HG03565 (cell line): ENCODE data around the gene ANKRD6.

Experiments used
- ATAC-seq: cut with Tn5 transposase; IDR thresholded peaks from one replicate; pipeline ENCODE4 v1.9.1; 2021; ENCODE audit warnings: mild to moderate bottlenecking, moderate library complexity; ENCODE audit not compliant: unreplicated experiment

The ANKRD6 gene

DNA sequence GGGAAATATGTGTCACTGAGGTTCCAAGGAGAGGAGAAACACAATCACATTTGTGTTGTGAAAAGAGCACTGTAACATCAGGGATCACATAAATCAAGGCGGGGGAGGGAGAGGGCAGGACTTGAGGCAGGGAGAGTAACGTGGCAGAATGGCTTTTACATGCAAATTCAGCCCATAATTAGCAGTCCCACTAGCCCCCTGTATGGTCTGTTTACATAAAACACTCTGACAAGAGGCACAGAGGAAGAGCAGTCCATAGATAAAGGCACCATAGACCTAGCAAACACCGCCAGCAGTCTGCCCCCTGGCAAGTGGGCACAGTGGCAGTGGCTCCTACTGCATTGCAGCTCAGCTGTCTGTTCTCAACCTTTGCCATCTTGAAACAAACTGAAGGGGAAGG, 122.9 kb downstream of the ANKRD6 start:
- no peak for ATAC-seq

DNA sequence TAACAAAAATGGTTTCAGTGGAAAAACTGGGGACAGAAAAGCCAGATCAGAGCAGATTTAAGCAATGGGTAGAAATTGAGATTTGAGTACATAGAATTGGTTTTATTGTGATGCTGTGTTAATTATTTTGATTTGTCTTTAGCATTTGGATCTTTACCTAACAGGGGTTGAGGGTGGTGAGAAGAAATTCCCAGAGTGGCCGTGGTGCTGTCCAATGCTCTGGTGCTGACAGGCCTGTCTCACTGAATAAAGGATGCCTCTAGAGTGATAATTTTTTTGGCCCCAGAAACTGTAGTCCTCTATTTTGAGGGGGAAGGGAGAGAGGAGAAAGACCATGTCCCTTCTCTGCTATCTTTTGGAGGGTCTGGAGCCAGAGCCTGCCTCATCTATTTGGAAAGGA, 126.5 kb downstream of the ANKRD6 start:
- no peak for ATAC-seq

DNA sequence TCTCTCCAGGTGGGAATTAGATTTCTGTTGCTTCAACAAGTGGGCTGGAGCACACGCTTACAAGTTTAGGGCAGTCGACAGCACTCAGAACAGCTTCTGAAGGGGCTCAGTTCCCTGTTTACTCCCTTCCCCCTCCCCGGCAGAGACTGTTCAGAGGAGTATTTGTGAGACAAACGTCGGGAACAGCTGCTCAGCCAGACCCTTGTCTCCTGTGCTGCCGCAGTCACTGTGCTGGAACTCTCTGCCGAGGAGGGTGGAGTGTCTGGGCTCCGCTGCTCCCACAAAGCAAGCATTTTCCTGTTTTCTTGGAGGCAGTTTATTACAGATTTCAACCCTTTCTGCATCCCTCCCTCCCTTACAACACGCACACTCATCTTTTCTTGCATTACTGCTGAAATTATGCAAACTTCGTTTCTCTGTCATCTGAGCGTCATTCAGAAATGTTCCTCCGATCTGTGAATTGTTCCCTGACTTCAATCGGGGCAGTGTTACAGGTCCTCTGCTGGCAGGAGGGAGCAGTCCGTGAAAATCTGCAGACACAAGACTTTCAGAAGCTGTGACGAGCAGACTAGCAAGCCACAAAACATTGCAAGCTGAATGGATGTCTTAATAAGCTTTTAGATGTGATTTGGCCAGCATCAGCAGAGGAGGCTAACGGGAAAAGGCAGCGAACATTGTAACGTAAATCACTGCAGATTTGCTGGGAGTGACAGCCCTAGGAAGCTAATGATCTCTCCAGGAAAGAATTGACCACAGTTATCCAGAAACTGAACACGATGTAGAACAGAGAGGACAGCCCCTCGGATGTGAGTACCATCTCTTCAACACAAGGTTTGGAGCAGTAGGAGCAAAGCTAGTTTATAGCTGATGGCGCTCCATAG, 129.4 kb downstream of the ANKRD6 start:
- no peak for ATAC-seq

DNA sequence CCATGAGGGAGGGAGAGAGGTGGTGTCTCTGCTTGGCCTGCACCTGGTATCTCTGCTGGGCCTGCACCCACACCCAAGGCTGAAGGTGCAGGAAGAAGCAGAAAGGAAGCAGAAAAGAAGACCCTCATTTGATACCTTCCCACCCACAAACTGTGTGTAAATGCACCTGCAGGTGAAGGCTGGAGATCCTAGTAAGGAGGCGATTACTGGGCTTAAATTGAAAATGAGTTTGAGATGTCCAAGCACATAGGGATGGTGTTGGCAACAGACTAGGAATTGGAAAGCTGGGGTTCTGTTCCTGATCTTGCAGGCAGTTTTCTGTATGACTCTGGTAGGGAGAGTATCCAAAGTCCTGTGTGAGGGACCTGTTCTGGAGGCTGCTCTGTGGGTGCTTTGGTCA, 130.9 kb downstream of the ANKRD6 start:
- no peak for ATAC-seq

DNA sequence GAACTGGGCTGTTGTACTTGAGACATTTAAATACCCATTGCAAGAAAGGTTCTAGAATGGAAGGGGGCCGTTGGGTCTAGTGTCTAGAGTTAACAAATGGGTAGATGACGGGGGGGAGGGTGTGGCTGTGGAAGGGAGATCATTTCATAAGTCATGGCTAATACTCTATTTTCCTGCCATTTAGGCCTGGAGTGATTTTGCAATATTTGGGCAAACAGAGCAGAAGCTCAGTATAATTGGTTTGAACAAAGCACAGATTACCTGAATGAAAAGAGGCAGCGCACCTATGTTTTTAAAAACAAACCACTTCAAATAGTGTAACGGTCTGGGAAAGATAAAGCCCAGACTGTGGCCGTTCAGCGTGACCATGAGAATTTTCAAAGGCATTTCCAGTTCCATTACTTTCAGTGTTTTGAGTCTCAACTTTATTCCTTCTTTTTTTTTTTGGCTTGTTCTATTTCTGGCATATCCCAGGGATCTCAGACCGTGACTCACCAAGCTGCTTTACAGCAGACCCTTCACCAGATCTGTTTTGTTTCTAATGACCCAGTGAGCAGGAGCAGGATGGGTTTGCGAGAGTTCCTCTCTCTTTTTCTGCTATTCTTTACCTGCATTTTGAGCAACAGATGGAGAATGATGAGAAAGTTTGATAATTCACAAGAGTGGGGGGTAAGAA, 131.9 kb downstream of the ANKRD6 start:
- no peak for ATAC-seq

DNA sequence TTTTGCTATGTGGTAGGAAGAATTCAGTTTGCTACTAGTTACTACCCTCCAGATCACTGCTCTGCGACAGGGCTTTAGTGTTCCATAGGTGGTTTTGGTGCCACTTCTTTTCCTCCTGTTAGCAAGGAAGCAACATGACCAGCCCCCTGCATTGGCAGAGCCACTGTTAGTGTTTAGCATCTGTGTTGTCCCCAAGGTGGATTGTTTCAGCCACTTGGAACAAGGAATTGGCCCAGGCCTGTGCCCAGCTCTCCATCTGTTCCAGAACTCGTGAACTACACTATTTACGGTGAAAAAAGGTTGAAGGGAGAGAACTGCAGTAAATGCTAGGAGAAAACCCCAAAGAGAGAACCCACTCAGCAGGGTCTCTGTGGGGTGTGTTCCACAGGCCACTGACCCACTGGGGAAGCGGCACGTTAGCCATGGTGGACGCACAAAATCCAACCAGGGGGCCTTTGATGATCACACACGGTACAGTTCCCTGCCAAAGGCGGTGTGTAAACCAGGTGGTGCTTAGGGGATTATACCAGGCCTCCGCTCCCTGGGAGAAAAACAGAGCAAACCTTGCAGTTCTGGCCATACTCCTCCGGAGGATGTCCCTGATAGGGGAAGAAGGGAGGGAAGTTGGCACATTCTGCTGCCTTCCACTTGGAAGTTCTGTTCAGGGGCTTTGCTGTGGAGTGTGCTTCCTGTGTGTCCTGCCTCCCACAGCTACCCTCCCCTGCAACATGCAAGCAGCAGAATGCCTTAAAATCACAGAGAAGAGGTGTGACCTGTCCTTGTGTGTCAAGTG, 133.3 kb downstream of the ANKRD6 start:
- no peak for ATAC-seq

DNA sequence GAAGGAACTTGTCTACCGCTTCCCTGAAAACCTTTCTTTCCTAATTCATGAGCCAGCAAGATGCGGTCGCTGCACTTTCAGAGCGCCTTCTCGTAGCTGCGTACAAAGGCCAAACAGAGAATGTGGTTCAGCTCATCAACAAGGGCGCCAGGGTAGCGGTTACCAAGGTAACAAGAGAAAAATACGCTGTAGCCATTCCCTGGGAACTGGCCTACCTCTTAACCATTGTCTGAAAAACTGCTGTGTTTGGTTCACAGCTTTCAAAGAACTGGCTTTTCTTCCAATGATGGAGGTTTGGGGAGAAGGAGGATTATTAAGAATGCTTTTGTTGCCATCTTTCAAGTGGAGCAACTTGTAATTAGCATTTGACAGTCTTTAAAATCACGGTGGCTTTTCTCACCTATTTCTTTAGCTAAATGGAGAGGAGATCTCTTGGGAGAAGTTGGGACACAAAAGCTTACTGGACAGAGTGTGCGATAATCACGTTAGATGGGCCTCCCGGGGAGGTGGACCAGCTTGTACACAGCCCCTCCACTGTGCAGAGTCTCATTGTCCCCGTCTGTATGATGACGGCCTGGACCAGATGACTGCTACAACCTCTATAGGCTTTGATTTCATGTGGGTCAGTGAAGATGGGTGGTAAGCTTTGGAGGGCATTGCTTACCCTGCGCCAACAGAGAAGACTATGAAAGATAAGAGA, 134.1 kb downstream of the ANKRD6 start:
- ATAC-seq: no peak

DNA sequence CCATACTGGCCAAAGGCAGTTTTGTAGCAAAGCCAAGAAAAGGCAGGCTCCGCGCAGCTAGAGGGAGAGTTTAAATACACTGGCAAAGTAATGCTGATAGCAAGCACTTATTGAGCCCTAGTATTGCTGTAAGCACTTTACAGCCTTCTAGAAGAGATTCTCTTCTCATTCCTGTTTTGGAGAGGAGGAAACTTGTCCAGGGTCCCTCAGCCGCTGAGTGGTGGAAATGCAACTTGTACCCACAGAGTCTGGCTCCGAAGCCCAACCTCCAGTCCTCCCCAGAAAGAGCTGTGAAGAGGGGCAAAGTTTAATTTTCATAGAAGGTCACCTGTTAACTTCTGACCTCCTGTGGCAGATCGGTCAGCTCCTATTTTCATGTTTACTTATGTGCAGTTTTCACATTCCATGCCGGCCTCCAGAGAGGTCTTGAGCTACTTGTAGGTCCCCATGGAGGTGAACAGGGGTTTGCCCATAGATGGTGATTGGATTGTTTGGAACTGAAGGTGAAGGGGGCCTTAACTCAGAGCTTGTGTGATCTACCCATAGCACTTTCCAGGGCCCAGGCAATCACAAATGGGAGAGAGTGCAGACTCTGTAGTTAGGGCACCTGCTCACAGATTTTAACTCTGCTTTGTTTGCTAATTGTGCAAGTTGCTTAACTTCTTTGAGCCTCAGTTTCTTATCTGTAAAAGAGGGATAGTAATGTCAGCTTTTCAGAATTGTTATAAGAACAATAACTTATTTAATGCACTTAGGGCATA, 134.9 kb downstream of the ANKRD6 start:
- ATAC-seq: no peak

DNA sequence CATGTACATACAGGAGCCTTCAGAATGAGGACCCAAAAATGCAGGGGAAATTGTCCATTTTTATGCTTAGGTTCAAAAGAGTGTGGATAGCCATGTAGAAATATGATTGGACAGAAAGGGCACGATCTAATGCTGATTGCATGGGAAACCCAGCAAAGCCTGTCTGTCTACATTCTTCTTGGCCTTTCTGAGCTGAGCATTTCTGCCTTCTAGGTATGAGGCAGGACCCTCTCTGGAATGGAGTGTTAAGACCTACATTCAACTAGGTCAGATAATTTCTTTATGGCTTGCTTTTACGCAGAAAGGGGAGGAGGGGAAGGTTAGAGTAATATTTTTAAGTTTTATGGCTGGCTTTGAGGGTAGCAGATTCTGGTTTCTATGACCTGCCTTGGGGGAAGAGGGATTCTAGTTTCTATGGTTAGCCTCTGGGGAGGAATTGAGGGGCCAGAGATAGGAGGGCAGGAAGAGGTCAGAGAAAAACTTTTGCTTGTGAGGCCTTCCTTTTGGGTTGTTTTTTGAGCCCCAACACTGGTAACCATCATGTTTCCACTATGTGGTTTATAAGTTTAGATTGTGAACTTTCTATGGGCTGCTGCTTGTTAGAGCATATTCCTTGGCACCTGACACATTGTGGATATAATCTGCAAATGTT, 142.1 kb downstream of the ANKRD6 start:
- ATAC-seq: no peak

DNA sequence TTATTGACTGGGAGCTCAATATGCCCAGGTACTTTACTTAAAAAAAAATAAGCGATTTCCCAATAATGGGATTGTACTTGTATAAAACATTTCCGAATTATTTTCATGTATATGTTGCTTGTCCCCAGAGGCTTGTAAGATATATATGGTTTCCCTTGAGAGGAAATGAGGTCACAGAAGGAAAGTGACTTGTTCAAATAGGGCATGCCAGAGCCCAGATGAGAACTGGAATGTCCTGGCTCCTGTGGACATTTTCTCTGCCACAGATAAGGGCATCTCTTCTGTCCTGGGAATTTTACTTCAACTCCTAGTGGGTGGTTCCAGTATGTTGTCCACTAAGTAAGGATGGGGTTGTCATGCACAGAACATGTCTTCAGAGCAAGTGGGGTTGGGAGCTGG, 142.6 kb downstream of the ANKRD6 start:
- ATAC-seq: no peak

DNA sequence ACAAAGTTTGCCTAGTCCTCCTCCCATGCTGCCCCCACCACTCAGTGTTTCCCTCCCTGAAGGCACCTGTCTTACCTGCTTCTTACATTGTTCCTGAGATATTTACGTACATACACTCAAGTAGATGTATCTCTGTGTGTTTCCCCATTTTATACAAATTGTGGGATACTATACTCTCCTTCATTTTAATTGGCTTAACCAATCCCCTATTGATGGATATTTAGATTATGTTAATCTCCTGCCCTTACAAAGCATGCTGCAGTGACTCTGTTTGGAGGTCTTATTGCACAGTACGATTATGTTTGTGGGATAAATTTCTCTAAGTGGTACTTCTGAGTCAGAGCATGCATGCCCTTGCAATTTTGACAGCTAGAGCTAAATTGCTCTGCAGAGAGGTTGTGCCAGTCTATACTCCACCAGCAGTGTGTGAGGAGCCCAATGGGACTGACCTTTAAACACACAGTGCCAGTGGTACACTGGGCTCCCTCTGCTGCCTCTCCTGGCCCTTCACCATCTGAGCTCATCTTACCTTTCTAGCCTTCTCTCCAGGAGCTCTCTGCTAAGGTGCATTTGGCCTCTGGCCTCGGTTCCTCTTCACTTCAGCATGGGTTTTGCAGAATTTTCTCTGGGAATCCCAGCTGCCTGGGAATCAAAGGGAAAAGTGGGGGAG, 148.2 kb downstream of the ANKRD6 start:
- no peak for ATAC-seq

DNA sequence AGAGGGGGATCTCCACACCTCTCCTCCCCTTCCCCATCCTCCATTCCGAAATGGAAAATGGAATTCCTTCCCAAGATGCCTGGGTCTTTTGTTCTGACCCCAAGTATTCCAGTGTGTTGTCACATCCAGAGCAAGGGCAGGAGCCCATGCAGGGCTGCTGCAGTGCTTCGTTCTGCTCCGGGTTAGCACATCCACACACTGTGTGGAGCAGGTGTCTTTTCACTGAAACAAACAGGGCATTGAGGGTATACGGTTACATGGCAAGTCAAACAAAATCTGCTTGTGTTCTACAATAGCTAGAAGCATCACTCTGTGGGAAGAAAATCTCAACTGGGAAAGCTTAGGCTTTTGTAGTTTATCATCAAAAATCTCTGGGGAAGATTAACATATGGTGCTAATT, 148.7 kb downstream of the ANKRD6 start:
- ATAC-seq: no peak

DNA sequence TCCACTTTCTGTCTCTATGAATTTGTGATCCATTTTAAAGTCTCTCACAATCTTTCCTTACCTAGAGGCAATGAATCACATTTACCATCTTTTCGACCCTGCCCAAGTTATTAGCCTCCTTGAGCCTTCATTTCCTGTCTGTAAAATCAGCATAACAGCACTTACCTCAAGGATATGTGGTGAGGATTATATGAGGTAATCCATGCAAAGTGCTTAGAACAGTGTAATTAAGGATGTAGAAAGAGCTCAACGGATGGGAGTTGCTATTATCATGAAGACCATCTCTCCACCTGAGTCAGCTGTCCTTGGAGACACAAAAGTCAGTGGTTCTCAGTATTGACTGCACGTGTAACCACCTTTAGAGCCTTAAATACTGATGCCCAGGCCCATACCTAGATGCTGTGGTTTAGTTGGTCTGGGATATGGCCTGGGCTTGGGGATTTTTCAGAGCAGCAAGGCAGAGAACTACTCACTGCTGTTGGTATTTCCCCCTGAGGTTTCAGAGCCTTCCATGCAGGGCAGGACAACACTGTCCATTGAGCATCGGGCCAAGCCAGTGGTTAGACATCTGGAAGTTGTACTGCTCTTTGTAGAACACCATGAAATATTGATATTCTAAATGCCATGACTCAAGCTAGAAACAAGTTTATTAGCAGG, 149.8 kb downstream of the ANKRD6 start:
- no peak for ATAC-seq

DNA sequence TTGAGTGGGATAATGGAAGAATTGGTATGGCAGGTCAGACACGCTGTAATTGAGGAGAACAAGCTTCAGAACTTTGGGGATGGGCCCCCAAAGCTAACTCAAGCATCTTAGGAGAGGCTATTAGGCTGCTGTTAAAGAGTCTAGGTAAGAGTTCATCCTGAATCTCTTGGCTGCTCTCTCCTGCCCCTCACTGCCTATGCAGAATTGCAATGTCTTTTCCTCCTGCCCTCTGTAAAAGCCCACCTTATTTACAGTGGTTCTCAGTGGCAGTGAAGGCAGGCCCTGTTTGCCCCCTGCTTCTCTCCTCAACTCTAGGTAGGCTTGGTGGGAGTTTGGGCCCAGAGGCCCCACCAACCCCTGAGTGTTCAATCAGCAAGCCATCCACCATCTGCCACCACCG, 150.6 kb downstream of the ANKRD6 start:
- no peak for ATAC-seq

DNA sequence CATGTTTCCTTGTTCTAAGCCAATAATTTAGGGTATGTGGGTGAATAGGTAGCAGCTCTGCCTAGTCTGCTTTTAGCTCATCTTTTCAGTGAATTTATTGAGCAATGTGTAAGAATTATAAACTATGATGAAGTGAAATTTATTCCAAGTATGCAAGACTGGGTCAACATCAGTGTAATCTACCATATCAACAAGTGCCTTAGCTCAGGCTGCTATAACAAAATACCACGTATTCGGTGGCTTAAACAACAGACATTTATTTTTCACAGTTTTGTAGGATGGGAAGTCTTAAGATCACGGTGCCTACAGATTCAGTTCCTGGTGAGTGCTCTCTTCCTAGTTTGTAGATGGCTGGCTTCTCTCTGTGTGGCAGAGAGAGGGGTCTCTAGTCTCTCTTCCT, 151.6 kb downstream of the ANKRD6 start:
- ATAC-seq: no peak

DNA sequence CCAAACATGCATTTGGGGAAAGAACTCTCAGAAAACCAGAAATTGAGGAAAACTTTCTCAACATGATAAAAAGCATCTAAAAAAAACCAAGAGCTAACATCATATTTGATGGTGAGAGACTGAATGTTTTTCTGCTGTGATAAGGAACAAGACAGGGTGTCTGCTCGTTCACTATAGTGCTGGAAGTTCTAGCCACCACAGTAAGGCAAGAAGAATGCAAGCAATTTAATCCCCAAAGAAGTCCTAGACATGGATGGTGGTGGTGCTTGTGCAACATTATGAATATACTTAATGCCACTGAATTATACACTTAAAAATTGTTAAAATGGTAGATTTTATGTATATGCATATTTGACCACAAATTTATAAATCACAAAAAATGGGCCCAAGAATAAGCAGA, 152.2 kb downstream of the ANKRD6 start:
- ATAC-seq: no peak

DNA sequence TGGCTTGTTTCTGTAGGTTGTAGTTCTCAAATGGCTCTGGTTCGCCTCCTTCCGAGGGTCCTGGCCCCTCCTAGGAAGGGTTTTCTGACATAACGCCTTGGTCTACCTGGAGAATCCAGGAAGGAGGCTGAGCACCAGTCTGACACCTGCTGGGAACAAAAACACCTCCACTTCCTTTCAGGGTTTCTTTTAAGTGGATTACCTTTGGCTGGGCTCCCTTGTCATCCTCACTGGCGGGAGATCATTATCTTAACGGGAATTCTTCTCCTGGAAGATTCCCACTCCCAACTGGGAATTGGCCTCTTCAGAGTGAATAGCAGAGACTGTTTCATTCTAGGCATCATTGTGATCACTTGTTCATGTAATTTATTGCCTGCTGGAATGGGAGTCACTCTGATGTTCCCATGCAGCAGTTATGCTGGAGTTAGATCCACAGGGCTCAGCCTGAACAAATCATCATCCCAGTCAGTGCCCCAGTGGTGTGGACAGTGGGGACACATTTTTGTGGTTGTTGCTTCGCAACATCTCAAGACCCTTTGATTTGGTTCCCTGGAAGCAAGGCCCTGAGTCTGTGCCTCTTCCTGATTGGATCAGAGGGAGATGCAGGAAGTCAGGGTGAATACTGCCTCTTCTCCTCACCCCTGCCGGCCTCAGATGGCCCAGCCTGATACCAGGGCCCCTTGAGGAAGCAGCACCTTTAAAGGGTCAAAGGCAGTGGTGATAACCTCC, 156.5 kb downstream of the ANKRD6 start:
- no peak for ATAC-seq

DNA sequence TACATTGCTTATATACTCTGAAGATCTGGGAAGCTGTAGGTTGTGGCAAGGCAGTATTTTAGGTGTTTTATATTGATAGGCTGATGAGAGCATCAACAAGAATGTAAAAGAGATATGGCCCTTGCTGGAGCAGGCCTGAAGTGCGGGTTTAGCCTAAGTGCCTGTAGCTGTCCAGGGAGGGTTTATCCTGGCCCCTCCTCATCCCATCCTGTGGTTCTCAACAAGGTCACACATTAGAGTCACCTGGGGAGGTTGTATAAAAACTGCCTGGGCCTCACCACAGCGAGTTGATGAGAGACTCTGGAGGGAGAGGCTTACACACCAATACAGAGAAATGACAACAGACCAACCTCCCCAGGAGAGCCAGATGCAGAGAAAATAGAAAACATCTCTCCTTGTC, 157.2 kb downstream of the ANKRD6 start:
- no peak for ATAC-seq
